ENCODE results near the gene COX19. TPM values are rescaled to one million over a fixed set of nuclear protein-coding genes. Genes with fewer than 3 reads are reported as not detected.

The COX19 gene
- total RNA-seq, 1 donor from 2014 or later: 13.7 TPM

DNA sequence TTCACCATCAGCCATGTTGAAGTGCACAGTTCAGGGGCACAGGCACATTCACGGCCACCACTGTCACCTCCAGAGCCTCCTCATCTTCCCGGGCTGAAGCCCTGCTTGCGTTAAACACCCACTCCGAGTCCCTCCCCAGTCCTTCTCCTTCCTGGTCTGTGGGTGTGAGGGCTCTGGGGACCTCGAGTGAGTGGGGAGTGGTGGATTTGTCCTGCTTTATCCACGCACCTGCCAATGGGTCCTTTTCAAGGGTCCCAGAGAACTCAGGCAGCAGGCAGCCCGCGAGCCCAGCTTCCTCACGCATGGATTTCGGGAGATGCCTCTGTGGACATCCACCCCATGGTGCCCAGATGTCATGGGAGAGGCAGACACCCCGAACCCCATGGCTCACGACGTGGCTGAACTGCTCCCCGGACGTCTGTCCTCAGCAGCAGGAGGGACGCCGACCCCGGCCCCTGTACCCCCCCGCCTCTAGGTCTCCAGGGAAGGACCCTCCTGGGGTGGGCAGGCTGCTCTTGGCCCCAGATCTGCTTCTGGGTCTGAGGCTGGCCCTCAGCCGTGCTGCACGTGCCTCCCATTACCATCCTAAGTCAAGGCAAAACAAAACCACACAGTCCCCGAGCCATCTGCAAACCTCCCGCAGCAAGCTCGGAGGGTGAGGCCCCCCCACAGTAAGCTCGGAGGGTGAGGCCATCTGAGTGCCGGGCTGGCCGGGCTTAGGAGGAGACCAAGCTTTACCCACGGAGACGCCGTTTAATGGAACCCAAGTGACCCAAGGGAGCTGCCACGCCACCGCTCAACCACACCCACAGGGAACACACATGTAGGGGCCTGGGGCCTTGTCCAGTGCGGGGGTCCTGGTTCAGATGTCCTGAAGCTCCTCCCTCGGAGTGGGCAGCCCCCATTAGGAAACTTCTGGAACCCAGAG is 16.6 kb upstream of the COX19 start:
- DNase-seq: no peak

- no peak for DNase-seq
Measured at GRCh38 chr7:990933-991728, 15.8 kb upstream of the COX19 start.

DNA sequence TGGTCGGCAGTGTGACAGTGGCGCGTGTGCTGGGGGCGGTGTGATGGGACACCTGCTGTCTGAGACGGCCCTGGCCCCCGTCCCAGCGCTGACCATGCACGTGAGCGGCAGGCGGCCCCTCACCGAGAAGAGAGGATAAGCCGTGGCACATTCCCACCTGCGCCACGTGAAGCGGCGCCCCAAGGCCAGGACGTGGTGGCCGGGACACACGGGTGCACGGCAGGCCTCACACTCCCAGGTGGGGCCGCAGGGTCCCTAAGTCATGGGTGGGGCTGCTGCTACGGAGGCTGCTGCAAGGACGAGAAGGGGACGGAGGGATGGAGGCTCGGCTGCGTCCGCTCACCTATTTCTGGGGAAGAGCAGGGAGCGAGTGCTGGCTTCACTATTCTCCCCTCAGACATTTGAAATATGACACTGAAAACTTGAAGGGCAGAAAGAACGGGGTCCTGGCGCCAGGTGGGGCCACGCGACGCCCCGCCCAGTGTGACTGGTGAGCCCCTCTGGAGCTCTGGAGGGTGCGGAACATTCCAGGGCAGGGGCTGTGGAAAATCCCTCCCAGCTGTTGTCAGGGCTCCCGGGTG is 15.1 kb upstream of the COX19 start:
- DNase-seq: peak; percentile 64

- DNase-seq: no peak
Measured at GRCh38 chr7:988963-989529, 13.7 kb upstream of the COX19 start.

- DNase-seq: no peak
Measured at GRCh38 chr7:988426-988911, 13.1 kb upstream of the COX19 start.

- DNase-seq: no peak
Measured at GRCh38 chr7:987909-988308, 12.6 kb upstream of the COX19 start.

- no peak for DNase-seq
Measured at GRCh38 chr7:986766-987751, 11.7 kb upstream of the COX19 start.

GRCh38 chr7:985915-986741 is 10.8 kb upstream of the COX19 start:
- DNase-seq: no peak

DNA sequence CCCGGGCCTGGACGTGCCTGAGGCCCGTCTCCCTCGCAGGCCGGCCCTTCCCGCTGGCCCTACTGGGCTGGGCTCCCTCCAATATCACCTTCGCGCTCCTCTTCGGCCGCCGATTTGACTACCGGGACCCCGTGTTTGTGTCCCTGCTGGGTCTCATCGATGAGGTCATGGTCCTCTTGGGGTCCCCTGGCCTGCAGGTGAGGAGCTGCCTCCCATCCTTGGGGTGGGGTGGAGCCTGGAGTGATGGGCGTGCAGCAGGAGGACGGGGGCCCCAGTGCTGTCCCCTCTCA is 9.7 kb upstream of the COX19 start:
- DNase-seq: no peak

DNA sequence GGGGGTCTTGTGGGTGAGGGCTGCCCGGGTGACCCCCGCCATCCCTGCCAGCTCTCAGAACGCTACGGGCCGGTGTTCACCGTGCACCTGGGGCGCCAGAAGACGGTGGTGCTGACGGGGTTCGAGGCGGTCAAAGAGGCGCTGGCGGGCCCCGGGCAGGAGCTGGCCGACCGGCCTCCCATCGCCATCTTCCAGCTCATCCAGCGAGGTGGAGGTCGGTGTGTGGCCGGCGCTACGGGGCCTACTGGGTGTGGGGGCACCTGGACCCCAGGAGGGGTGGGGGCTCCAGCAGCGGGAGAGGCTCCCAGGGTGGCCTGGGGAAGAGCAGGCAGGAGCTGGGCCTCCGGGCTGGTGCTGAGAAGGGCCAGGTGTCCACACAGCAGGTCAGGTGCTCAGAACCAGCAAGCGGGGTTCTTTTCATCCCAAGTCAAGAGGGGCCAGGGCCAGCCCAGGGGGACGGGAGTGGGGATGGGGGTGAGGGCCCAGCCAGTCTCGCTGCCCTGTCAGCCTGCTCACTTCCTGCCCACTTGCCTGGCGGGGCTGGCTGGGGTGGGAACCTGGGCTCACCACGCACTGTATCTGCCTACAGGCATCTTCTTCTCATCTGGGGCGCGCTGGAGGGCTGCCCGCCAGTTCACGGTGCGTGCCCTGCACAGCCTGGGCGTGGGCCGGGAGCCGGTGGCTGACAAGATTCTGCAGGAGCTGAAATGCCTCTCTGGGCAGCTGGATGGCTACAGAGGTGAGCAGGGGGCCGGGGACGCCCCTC is 9.2 kb upstream of the COX19 start:
- no peak for DNase-seq

- DNase-seq: no peak
Measured at GRCh38 chr7:983616-984071, 8.3 kb upstream of the COX19 start.

- DNase-seq: peak; percentile 52
Measured at GRCh38 chr7:983004-983615, 7.8 kb upstream of the COX19 start, which contains the start of gene CYP2W1. CYP2W1 (plus strand) TSS chr7:983181; CDS start chr7:983212, 31 bp downstream.

DNA sequence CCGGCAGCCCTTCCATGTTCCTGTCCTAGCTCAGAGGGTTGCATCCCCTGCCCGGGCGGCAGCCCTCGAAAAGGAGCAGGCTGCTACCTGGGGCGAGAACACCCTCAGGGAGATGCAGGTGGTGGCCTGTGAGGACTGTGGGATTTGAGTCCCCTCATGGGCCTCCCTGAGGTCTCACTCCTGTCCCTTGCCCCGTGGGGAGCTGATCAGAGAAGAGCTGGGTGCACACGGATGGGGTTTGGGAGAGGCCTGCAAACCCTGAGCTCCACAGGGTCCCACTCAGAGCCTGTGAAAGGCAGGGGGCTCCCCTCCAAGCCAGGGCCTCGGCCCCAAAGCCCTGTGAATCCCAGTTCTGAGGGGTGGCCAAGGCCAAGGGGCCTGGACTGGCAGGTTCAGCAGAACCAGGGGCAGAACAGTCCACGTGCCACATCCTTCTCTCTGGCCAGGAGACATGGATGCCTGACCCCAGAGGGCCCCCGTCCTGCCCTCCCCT is 7.2 kb upstream of the COX19 start:
- DNase-seq: no peak

DNA sequence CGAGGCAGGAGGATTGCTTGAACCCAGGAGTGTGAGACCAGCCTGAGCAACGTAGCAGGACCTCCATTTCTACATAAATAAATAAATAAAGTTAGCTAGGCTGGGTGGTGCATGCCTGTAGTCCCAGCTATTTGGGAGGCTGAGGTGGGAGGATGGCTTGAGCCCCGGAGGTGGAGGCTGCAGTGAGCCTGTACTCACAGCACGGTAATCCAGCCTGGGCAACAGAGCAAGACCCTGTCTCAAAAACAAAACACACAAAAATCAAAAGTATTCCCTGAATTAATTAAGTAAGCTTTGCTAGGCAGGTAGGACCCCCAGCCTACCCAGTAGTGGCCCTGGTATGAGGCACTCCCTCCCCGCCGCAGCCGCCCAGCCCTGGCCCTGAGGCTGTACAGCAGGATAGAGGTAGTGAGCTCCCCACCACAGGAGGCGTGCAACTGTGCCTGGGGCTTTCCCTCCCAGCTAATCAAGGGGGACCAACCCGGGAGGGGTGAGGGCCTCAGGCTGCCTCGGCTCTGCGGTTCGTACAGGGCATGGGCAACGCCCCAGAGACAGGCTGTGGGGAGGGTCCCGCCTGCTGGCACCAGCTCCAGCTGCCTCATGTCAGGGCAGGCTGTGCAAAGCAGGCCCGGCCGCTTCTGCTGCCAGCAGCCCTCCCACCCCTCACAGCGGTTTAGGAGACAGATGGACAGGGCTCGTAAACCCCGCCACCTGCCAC is 6.6 kb upstream of the COX19 start:
- peak; percentile 89 for DNase-seq

DNA sequence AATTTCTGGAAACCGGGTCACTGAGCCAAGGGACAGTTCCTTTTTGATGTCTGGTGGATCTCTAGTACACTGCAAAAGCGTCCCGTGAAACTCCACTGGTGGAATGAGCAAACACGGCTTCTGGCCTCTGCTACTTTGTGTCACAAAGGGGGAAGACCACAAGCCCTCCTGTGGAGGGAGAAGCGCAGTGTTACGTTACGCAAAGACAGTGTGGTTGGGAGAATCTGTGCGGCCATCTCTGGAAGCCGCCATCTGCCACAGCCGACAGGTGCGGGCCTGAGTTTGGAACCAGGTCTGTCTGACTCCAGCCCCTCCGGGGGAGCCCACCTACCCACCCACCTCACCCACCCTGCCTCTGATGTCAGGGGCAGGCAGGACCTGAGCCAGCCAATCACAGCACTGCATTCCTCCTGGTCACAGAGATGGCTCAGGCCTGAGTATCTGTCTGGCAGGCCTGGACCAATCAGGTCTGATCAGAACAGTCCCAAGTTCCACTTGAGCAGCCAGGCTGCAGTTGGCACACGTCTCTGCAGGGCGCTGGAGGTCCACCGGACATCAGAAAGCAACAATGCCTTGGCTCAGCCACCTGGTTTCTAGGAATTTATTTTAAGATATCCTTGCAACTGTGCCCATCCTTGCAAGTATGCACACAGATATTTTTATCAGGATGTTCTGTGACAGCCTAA is 4.7 kb upstream of the COX19 start:
- DNase-seq: peak; percentile 48

- no peak for DNase-seq
Measured at GRCh38 chr7:979151-979550, 3.8 kb upstream of the COX19 start.

GRCh38 chr7:978416-979091 is 3.2 kb upstream of the COX19 start:
- no peak for DNase-seq
